Parathyroid adenoma (tissue), 2 donors: ENCODE measurements around the gene JPH2.

Source experiments
- H2AFZ ChIP-seq: fragments of 300-600 bp; sonication (generic); one replicate; pipeline ENCODE4 v1.7.0; 2017; ENCODE audit warnings: antibody characterized with exemption, mild to moderate bottlenecking
- H3K27ac ChIP-seq: fragments of 300-600 bp; sonication (generic); one replicate; pipeline ENCODE4 v1.7.0; 2017
- H3K27me3 ChIP-seq: fragments of 300-600 bp; sonication (generic); one replicate; pipeline ENCODE4 v1.7.0; 2017; ENCODE audit warnings: low read length; ENCODE audit not compliant: control insufficient read depth, insufficient read depth
- H3K36me3 ChIP-seq: fragments of 300-600 bp; sonication (generic); one replicate; pipeline ENCODE4 v1.7.0; 2017; ENCODE audit warnings: low read length; ENCODE audit not compliant: control insufficient read depth, insufficient read depth
- H3K4me1 ChIP-seq: fragments of 300-600 bp; sonication (generic); one replicate; pipeline ENCODE4 v1.7.0; 2017; ENCODE audit warnings: control low read depth
- H3K4me2 ChIP-seq: fragments of 300-600 bp; sonication (generic); one replicate; pipeline ENCODE4 v1.7.0; 2017; ENCODE audit warnings: low read length
- H3K4me3 ChIP-seq: fragments of 300-600 bp; sonication (generic); one replicate; pipeline ENCODE4 v1.7.0; 2017; ENCODE audit warnings: low read depth, low read length
- H3K79me2 ChIP-seq: fragments of 300-600 bp; sonication (generic); one replicate; pipeline ENCODE4 v1.7.0; 2017; ENCODE audit warnings: control low read depth
- H3K9ac ChIP-seq: fragments of 300-600 bp; sonication (generic); one replicate; pipeline ENCODE4 v1.7.0; 2017; ENCODE audit warnings: mild to moderate bottlenecking
- H3K9me3 ChIP-seq: fragments of 300-600 bp; sonication (generic); one replicate; pipeline ENCODE4 v1.7.0; 2017; ENCODE audit warnings: low read length; ENCODE audit not compliant: control insufficient read depth
- TF ChIP-seq, protein P1 (sequence below): fragments of 300-600 bp; sonication (generic); IDR thresholded peaks from one replicate; pipeline ENCODE4 v1.7.0; 2017; ENCODE audit warnings: antibody characterized with exemption, mild to moderate bottlenecking
- donor health status: primary hyperparathyroidism.

JPH2 gene

DNA sequence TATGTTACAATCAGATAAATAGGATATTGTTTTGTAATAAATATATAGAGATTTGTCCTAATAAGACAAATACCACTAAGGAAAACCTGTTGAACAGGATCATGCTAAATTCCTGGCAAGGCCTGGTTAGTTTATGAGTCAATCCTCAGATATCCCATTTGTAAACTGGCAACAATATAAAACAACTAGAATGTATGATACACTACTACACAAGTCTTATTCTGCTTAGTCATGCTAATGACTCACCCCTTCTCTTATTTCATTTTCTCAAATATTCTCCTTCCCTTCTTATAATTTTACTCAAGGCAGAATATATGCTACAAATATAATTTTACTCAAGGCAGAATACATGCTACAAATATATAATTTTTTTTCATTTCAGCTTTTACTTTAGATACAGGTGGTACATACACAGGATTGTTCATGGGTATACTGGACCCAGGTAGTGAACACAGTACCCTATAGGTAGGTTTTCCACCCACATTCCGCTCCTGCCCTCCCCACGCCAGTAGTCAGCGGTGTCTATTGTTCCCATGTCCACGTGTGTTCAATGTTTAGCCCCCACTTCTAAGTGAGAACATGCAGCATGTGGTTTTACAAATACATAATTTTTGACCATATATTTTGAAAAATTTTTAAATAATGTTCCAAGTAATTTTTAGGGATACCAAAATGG lies 17.3 kb upstream of the JPH2 start:
- Histone ChIP-seq H3K27me3 (no peaks in the 10 kb centered on the region), H3K79me2 (peaks cover 26% of the 10 kb centered on the region), H3K27ac (no peak overlapping the region), H3K4me2 (no peak overlapping the region), H2AFZ (no peak overlapping the region), H3K36me3 (no peaks in the 10 kb centered on the region), H3K9me3 (no peaks in the 10 kb centered on the region), H3K4me1 (no peaks in the 10 kb centered on the region), H3K4me3 (no peak overlapping the region), H3K9ac (no peak overlapping the region)
- TF ChIP-seq, protein P1, sequence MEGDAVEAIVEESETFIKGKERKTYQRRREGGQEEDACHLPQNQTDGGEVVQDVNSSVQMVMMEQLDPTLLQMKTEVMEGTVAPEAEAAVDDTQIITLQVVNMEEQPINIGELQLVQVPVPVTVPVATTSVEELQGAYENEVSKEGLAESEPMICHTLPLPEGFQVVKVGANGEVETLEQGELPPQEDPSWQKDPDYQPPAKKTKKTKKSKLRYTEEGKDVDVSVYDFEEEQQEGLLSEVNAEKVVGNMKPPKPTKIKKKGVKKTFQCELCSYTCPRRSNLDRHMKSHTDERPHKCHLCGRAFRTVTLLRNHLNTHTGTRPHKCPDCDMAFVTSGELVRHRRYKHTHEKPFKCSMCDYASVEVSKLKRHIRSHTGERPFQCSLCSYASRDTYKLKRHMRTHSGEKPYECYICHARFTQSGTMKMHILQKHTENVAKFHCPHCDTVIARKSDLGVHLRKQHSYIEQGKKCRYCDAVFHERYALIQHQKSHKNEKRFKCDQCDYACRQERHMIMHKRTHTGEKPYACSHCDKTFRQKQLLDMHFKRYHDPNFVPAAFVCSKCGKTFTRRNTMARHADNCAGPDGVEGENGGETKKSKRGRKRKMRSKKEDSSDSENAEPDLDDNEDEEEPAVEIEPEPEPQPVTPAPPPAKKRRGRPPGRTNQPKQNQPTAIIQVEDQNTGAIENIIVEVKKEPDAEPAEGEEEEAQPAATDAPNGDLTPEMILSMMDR: no peak

DNA sequence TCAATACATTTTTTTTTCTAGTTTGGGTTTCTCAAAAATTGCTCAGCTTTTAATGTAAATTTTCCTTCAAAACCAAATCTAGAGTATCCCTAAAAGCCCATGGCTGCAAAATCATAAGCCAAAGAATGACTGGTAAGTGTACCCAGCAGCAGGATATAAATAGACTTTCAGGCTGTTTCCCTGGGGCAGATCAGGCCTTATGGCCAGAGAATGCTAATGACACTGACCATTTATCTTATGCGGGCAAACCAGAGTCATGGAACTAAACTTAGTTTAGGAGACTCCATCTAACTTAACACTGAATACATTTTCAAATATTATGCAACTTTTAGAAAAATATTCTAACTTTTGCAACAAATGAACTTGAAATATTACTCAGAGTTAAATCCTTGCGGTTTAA lies 16.2 kb upstream of the JPH2 start:
- TF ChIP-seq, protein P1: no peak
- Histone ChIP-seq H3K27ac (no peak overlapping the region), H3K27me3 (no peaks in the 10 kb centered on the region), H3K9ac (no peak overlapping the region), H3K4me2 (no peak overlapping the region), H3K79me2 (peaks cover 16% of the 10 kb centered on the region), H2AFZ (no peak overlapping the region), H3K9me3 (no peaks in the 10 kb centered on the region), H3K4me1 (no peaks in the 10 kb centered on the region), H3K36me3 (no peaks in the 10 kb centered on the region), H3K4me3 (no peak overlapping the region)

DNA sequence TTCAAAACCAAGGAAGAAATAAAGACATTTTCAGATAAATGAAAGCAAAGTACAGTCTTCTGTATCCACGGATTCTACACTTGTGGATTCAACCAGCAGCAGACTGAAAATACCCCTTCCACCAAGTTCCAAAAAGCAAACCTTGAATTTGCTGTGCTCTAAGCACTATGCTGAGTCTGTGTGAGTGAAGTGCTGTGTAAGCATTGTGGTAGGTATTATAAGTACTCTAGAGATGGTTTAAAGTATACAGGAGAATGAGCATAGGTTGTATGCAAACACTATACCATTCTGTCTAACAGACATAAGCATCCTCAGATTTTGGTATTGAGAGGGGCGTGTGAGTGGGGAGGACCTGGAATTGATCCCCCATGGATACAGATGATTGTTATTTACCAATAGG lies 14.0 kb upstream of the JPH2 start:
- Histone ChIP-seq H3K27ac (no peak overlapping the region), H3K9me3 (no peaks in the 10 kb centered on the region), H3K36me3 (no peaks in the 10 kb centered on the region), H3K4me2 (no peak overlapping the region), H3K4me1 (no peaks in the 10 kb centered on the region), H3K79me2 (peaks cover 12% of the 10 kb centered on the region), H3K4me3 (no peak overlapping the region), H3K9ac (no peak overlapping the region), H2AFZ (no peak overlapping the region), H3K27me3 (no peaks in the 10 kb centered on the region)
- TF ChIP-seq, protein P1: no peak

DNA sequence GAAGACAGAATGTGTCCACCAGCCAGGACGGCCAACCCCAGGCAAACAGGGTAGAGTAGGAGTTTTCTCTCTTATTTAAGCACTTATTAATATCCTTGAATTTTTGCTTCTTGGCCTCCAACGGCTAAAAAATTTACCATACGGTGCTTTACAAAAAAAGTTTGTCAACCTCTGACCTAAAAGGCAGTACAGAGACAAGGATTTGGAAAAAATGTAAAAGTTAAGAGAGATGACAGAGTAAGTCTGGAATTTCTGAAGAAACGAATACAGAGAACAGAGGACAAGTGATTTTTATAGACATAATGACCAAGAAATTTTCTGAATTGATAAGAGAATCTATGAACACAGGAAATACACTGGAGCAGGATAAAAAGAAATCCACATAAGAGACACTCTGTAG lies 13.4 kb upstream of the JPH2 start:
- no peak overlapping the region for H3K4me2 ChIP-seq
- H3K27ac ChIP-seq: no peak overlapping the region
- no peaks in the 10 kb centered on the region for H3K9me3 ChIP-seq
- no peaks in the 10 kb centered on the region for H3K36me3 ChIP-seq
- no peak overlapping the region for H3K9ac ChIP-seq
- H3K27me3 ChIP-seq: no peaks in the 10 kb centered on the region
- TF ChIP-seq, protein P1: no peak
- H3K4me3 ChIP-seq: no peak overlapping the region
- H3K4me1 ChIP-seq: no peaks in the 10 kb centered on the region
- no peak overlapping the region for H2AFZ ChIP-seq
- peaks cover 11% of the 10 kb centered on the region for H3K79me2 ChIP-seq

DNA sequence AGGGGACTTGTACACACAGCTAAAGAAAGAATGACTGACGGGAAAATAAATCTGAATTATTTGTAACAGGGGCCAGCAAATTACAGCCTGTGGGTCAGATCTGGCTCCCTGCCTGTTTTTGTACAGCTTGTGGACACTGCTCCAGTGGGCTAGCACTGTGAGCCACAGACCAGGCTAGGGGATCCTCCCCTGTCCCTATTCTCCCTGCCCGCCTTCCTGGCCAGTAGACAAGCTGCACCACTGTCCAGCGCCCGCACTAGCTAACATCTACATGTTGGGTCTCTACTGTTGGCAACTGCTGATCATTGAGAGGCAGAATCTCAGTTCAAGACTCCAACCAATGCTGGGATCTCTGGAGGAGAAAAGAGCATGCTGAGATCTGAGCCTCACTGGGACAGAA lies 12.9 kb upstream of the JPH2 start:
- Histone ChIP-seq H3K4me1 (no peaks in the 10 kb centered on the region), H2AFZ (no peak overlapping the region), H3K79me2 (peaks cover 9% of the 10 kb centered on the region), H3K27ac (no peak overlapping the region), H3K9me3 (no peaks in the 10 kb centered on the region), H3K4me3 (no peak overlapping the region), H3K4me2 (no peak overlapping the region), H3K36me3 (no peaks in the 10 kb centered on the region), H3K9ac (no peak overlapping the region), H3K27me3 (no peaks in the 10 kb centered on the region)
- TF ChIP-seq, protein P1: no peak
